ENCODE results near the gene TTN.

GRCh38 chr2:178704876-178705275 is 102.3 kb downstream of the TTN start:
- no peak for TF ChIP-seq CTCF (IDR thresholded peaks at IDR 0.05; ENCODE audit: low read length)
- no peak for TF ChIP-seq EZH2phosphoT487 (IDR thresholded peaks at IDR 0.05; ENCODE audit: low read length)
